HepG2 (cell line): Measurements from ENCODE around the gene PUS1. TPM values are rescaled to one million over a fixed set of nuclear protein-coding genes. Genes with fewer than 3 reads are reported as not detected.

Experiments used
- ATAC-seq: fragments of 200-7000 bp; cut with Tn5 transposase; 3 replicates; pipeline ENCODE4 v1.9.1; 2020; ENCODE audit warnings: mild to moderate bottlenecking, moderate library complexity
- BruUV-seq: library from RNA; stranded (reverse); fragments of 400-500 nt; replicated peaks from 2 replicates; lab custom pipeline; 2021; lab: Mats Ljungman, UMichigan
- CTCF ChIA-PET: fragments of 300-600 bp; formaldehyde crosslinking; extraction: SDS; loops from one replicate; lab custom pipeline; 2021; ENCODE audit warnings: low total read pairs, inconsistent platforms, low intra/inter-chr PET ratio; lab: Yijun Ruan, JAX
- POLR2A ChIA-PET: fragments of 350-600 bp; sonication (Branson Sonifier 250); formaldehyde crosslinking; loops from one replicate; lab custom pipeline; 2020; ENCODE audit warnings: antibody characterized with exemption, inconsistent platforms; lab: Yijun Ruan, JAX
- DNase-seq: peaks from one replicate; pipeline ENCODE4 v3.0.0-alpha.2; 2015; ENCODE audit warnings: low spot score
- FAIRE-seq: peaks from 3 replicates; lab custom pipeline; 2011; peaks lifted over from hg19 to GRCh38; lab: Jason Lieb, UNC
- H2AFZ ChIP-seq: one replicate; pipeline ENCODE4 v1.6.1; 2011; ENCODE audit warnings: low read length, inconsistent platforms
- H3K27ac ChIP-seq: fragments of 300-600 bp; 3 replicates; pipeline ENCODE4 v1.8.0; 2011; ENCODE audit warnings: mixed run types, mild to moderate bottlenecking, mixed read lengths, low read length, inconsistent platforms; ENCODE audit not compliant: insufficient read depth; ENCODE audit errors: extremely low read length
- H3K27me3 ChIP-seq, 2 experiments: fragments of 200-600 bp in 1 of 2; 2 replicates in 1 of 2; 3 replicates in 1 of 2; pipeline versions ENCODE4 v1.6.0 to v1.8.0; 2011; ENCODE audit warnings: low read length in 2 of 2, mild to moderate bottlenecking in 2 of 2, moderate library complexity in 2 of 2, inconsistent platforms in 1 of 2; ENCODE audit not compliant: insufficient read depth in 2 of 2, control insufficient read depth in 1 of 2
- H3K36me3 ChIP-seq, 2 experiments: fragments of 200-600 bp in 1 of 2; replicated peaks in 1 of 2; 2 replicates in 1 of 2; 3 replicates in 1 of 2; pipeline versions ENCODE4 v1.5.1 to v1.8.0; 2011; ENCODE audit warnings: low read length in 2 of 2, inconsistent platforms in 1 of 2; ENCODE audit not compliant: insufficient read depth in 2 of 2, control insufficient read depth in 1 of 2
- H3K4me1 ChIP-seq: 2 replicates; pipeline ENCODE4 v1.5.1; 2012; ENCODE audit warnings: low read length, inconsistent platforms; ENCODE audit not compliant: insufficient read depth
- H3K4me2 ChIP-seq: 2 replicates; pipeline ENCODE4 v1.6.0; 2011; ENCODE audit warnings: low read depth, low read length, inconsistent platforms
- H3K4me3 ChIP-seq, 3 experiments: fragments of 200-600 bp in 1 of 3; sonication (generic), shearing (Covaris generic) in 1 of 3; replicated peaks in 1 of 3; 2 replicates each; pipeline ENCODE4 v1.5.1; 2011 to 2016; ENCODE audit warnings: low read length in 3 of 3, inconsistent platforms in 2 of 3, low read depth in 2 of 3, mild to moderate bottlenecking in 2 of 3, control low read depth in 1 of 3, mixed read lengths in 1 of 3; ENCODE audit not compliant: insufficient read depth in 1 of 3
- H3K79me2 ChIP-seq: one replicate; pipeline ENCODE4 v1.6.1; 2011; ENCODE audit warnings: low read length, inconsistent platforms; ENCODE audit not compliant: insufficient read depth
- H3K9ac ChIP-seq: 2 replicates; pipeline ENCODE4 v1.6.0; 2011; ENCODE audit warnings: mild to moderate bottlenecking, low read depth, low read length, inconsistent platforms; ENCODE audit not compliant: insufficient read depth
- H3K9me3 ChIP-seq: 2 replicates; pipeline ENCODE4 v1.5.1; 2012; ENCODE audit warnings: mild to moderate bottlenecking, low read length
- H4K20me1 ChIP-seq: 2 replicates; pipeline ENCODE4 v1.6.0; 2011; ENCODE audit warnings: inconsistent platforms, mild to moderate bottlenecking, low read length, moderate library complexity; ENCODE audit not compliant: insufficient read depth
- ATF4 ChIP-seq, 2 experiments: fragments of 450-650 bp in 1 of 2; sonication (generic) in 1 of 2; formaldehyde crosslinking; IDR thresholded peaks; 2 replicates each; pipeline versions ENCODE4 v1.5.0 to v1.8.0; 2020 to 2022; ENCODE audit warnings: mild to moderate bottlenecking in 1 of 2, missing genetic modification reagents in 1 of 2
- CREM ChIP-seq, 2 experiments: sonication (generic) in 1 of 2; formaldehyde crosslinking in 1 of 2; IDR thresholded peaks; 2 replicates each; pipeline versions ENCODE4 v1.4.0 to v1.6.1; 2016 to 2020; ENCODE audit warnings: antibody characterized with exemption in 1 of 2, mild to moderate bottlenecking in 1 of 2, missing genetic modification reagents in 1 of 2
- GTF3A ChIP-seq: sonication (generic); formaldehyde crosslinking; conservative IDR thresholded peaks from 2 replicates; pipeline ENCODE4 v1.4.0; 2020; ENCODE audit warnings: mild to moderate bottlenecking, missing genetic modification reagents
- HDAC2 ChIP-seq: sonication (generic); formaldehyde crosslinking; IDR thresholded peaks from 2 replicates; pipeline ENCODE4 v1.4.0; 2020; ENCODE audit warnings: missing genetic modification reagents
- HHEX ChIP-seq: IDR thresholded peaks from 2 replicates; pipeline ENCODE4 v1.6.1; 2016; ENCODE audit warnings: control low read depth
- HNRNPH1 ChIP-seq: fragments of 200-400 bp; formaldehyde crosslinking; optimal IDR thresholded peaks from 2 replicates; pipeline ENCODE3; 2017; ENCODE audit warnings: mild to moderate bottlenecking, low read depth, low read length
- IKZF4 ChIP-seq: sonication (generic); formaldehyde crosslinking; IDR thresholded peaks from 2 replicates; pipeline ENCODE4 v1.5.1; 2020; ENCODE audit warnings: borderline replicate concordance, mild to moderate bottlenecking, low read depth, missing genetic modification reagents; ENCODE audit errors: not compliant biosample characterization
- KAT2B ChIP-seq: fragments of 150-350 bp; IDR thresholded peaks from 2 replicates; pipeline ENCODE4 v1.6.1; 2014; ENCODE audit warnings: low read depth, low read length, borderline replicate concordance
- NR2C2 ChIP-seq: sonication (generic); formaldehyde crosslinking; IDR thresholded peaks from 2 replicates; pipeline ENCODE4 v1.4.0; 2020; ENCODE audit warnings: missing genetic modification reagents, mild to moderate bottlenecking, moderate library complexity, borderline replicate concordance
- PBX2 ChIP-seq: IDR thresholded peaks from 2 replicates; pipeline ENCODE4 v1.6.1; 2016; ENCODE audit warnings: control low read depth
- TCF7 ChIP-seq: sonication (generic); IDR thresholded peaks from 2 replicates; pipeline ENCODE4 v1.6.1; 2016; ENCODE audit warnings: antibody characterized with exemption, low read depth
- TRIM24 ChIP-seq: sonication (generic); formaldehyde crosslinking; IDR thresholded peaks from 2 replicates; pipeline ENCODE4 v1.8.0; 2022; ENCODE audit warnings: mild to moderate bottlenecking, missing genetic modification reagents
- XRCC5 ChIP-seq: fragments of 200-400 bp; formaldehyde crosslinking; optimal IDR thresholded peaks from 2 replicates; pipeline ENCODE3; 2017; ENCODE audit warnings: mild to moderate bottlenecking, low read length
- YY1 ChIP-seq: IDR thresholded peaks from 2 replicates; pipeline ENCODE4 v1.6.1; 2011; ENCODE audit warnings: low read length, low read depth, moderate library complexity, mild to moderate bottlenecking; ENCODE audit not compliant: insufficient read depth, insufficient replicate concordance
- ZFY ChIP-seq: sonication (generic); formaldehyde crosslinking; IDR thresholded peaks from 2 replicates; pipeline ENCODE4 v1.4.0; 2020; ENCODE audit warnings: missing genetic modification reagents
- ZNF317 ChIP-seq: sonication (generic); formaldehyde crosslinking; IDR thresholded peaks from 2 replicates; pipeline ENCODE4 v1.5.0; 2020; ENCODE audit warnings: mild to moderate bottlenecking, missing genetic modification reagents
- ZNF556 ChIP-seq: sonication (generic); formaldehyde crosslinking; IDR thresholded peaks from 2 replicates; pipeline ENCODE4 v1.4.0; 2020; ENCODE audit warnings: mild to moderate bottlenecking, missing genetic modification reagents, borderline replicate concordance
- ZNF713 ChIP-seq: sonication (generic); formaldehyde crosslinking; IDR thresholded peaks from 2 replicates; pipeline ENCODE4 v1.4.0; 2020; ENCODE audit warnings: mild to moderate bottlenecking, missing genetic modification reagents
- WGBS: methylation state at CpG from one replicate; pipeline ENCODE4 v1.1.6; 2017; ENCODE audit warnings: low lambda C conversion rate; 5-methylcytosine and 5-hydroxymethylcytosine counted together
- in situ Hi-C: cut with HindIII; loops from 2 replicates; pipeline ENCODE4 v1.10.0; 2017; ENCODE audit warnings: low pct_unique_long_range_greater_than_20kb; ENCODE audit not compliant: extremely low pct_ligation_motif_present
- intact Hi-C: fragments of 100-400 bp; cut with micrococcal nuclease; formaldehyde crosslinking; loops from one replicate; pipeline ENCODE4 v1.10.0; 2022; ENCODE audit not compliant: unreplicated experiment
- polyA plus RNA-seq, 8 experiments: library from polyadenylated mRNA; depleted of rRNA in 3 of 8; stranded (reverse) in 7 of 8; unstranded in 1 of 8; fragments of >200 nt; fragmentation: Illumina TruSeq in 4 of 8; extraction: Trizol in 4 of 8; gene quantifications; 2 replicates each; pipeline versions ENCODE4 v1.2.1 to v1.2.3, GENCODE V29; 2011 to 2016; ENCODE audit warnings: low read depth in 4 of 8, missing spikeins in 1 of 8, mixed read lengths in 1 of 8; ENCODE audit not compliant: insufficient read depth in 1 of 8
- total RNA-seq, 5 experiments: library from RNA; depleted of rRNA; stranded (reverse); fragments of >200 nt; fragmentation: Illumina TruSeq; extraction: Trizol; gene quantifications; 2 replicates each; pipeline ENCODE4 v1.2.3, GENCODE V29; 2016; ENCODE audit warnings: low read depth in 1 of 5

Gene PUS1
- total and polyA plus RNA-seq, 2 of the 13 experiments (the other 11 are each of a cell fraction or from before 2014, with no cell fraction given), result 19.2 to 24.7 TPM

- DNase-seq, result no peak
- peaks cover 11% of the 10 kb centered on the region; the same call in 1 of the 2 replicates for H3K4me1 ChIP-seq
- 98% methylated on average over 10 of the region's 20 CpGs for WGBS
- H3K4me3 ChIP-seq, result no peak overlapping the region
- H3K9ac ChIP-seq, result no peak overlapping the region
- no peaks in the 10 kb centered on the region for H3K27me3 ChIP-seq
- ChIA-PET POLR2A (no interaction called here), CTCF (no interaction called here)
- no peak for FAIRE-seq
- H3K36me3 ChIP-seq, result peaks cover 24 to 47% of the 10 kb centered on the region in 2 experiments; a peak in 4 of 5 replicates
- in situ Hi-C loops (no loop called here), intact Hi-C loops (loop anchor here (5.0 kb wide), 1 partner anchor 63 kb away; no protein-coding TSS in a partner anchor)
- H3K79me2 ChIP-seq, result no peaks in the 10 kb centered on the region
- TF ChIP-seq HHEX (CRISPR knock-in tag) (no peak), ZNF317 (CRISPR knock-in tag) (no peak), KAT2B (no peak), GTF3A (CRISPR knock-in tag) (no peak), ZFY (CRISPR knock-in tag) (no peak), ZNF556 (CRISPR knock-in tag) (no peak), TRIM24 (CRISPR knock-in tag) (no peak), NR2C2 (no peak), ZNF713 (CRISPR knock-in tag) (no peak), XRCC5 (no peak), IKZF4 (CRISPR knock-in tag) (no peak), TCF7 (no peak), CREM (IDR thresholded peaks at IDR 0.05) (no peak), CREM (CRISPR knock-in tag; IDR thresholded peaks at IDR 0.05) (no peak), ATF4 (CRISPR knock-in tag; IDR thresholded peaks at IDR 0.05) (no peak), YY1 (no peak), HNRNPH1 (no peak), HDAC2 (CRISPR knock-in tag) (no peak), PBX2 (CRISPR knock-in tag) (no peak)
- no peak overlapping the region for H2AFZ ChIP-seq
- H3K9me3 ChIP-seq, result no peaks in the 10 kb centered on the region
- no peak overlapping the region for H3K27ac ChIP-seq
- no peak for ATAC-seq
- no TSS peak for BruUV-seq
- no peak overlapping the region for H3K4me2 ChIP-seq
- H4K20me1 ChIP-seq, result 0 out of 2 replicates have a peak, but pooled peaks cover 4% of the 10 kb centered on the region
Observed at GRCh38 chr12:131915000-131915689, 13.9 kb upstream of the PUS1 start.
